Lung (tissue), 12 donors: ENCODE results near the gene PRDX1. TPM values are rescaled to one million over a fixed set of nuclear protein-coding genes. Genes with fewer than 3 reads are reported as not detected.

Source experiments
- ATAC-seq: fragments of 200-7000 bp; cut with Tn5 transposase; one replicate; pipeline ENCODE4 v1.9.1; 2020; ENCODE audit warnings: moderate number of reproducible peaks; ENCODE audit not compliant: insufficient read depth, low FRiP score
- DNase-seq, 3 donors: peaks; one replicate each; pipeline ENCODE4 v3.0.0-alpha.2; 2013 to 2017
- H3K27ac ChIP-seq, 2 donors: one replicate each; pipeline ENCODE4 v1.5.1; 2013; ENCODE audit warnings: mild to moderate bottlenecking in 2 of 2, moderate library complexity in 2 of 2, control low read depth in 1 of 2, inconsistent platforms in 1 of 2, low read depth in 1 of 2, low read length in 1 of 2
- H3K27me3 ChIP-seq, 3 donors: one replicate each; pipeline ENCODE4 v1.5.1; 2013; ENCODE audit warnings: low read length in 2 of 3; ENCODE audit not compliant: control insufficient read depth in 3 of 3, insufficient read depth in 3 of 3
- H3K36me3 ChIP-seq, 4 donors: one replicate each; pipeline ENCODE4 v1.5.1; 2013; ENCODE audit warnings: low read length in 4 of 4, mild to moderate bottlenecking in 1 of 4, moderate library complexity in 1 of 4; ENCODE audit not compliant: control insufficient read depth in 4 of 4, insufficient read depth in 4 of 4
- H3K4me1 ChIP-seq, 5 donors: one replicate each; pipeline ENCODE4 v1.5.1; 2013; ENCODE audit warnings: low read length in 5 of 5, mild to moderate bottlenecking in 2 of 5, moderate library complexity in 1 of 5; ENCODE audit not compliant: control insufficient read depth in 5 of 5, insufficient read depth in 5 of 5
- H3K4me3 ChIP-seq: one replicate; pipeline ENCODE4 v1.5.1; 2013; ENCODE audit warnings: mild to moderate bottlenecking, control low read depth, moderate library complexity
- H3K9ac ChIP-seq, 2 donors: one replicate each; pipeline ENCODE4 v1.5.1; 2013; ENCODE audit warnings: low read length in 2 of 2, control low read depth in 1 of 2; ENCODE audit not compliant: insufficient read depth in 1 of 2
- H3K9me3 ChIP-seq, 4 donors: one replicate each; pipeline ENCODE4 v1.5.1; 2013; ENCODE audit warnings: low read length in 3 of 4, mild to moderate bottlenecking in 1 of 4, moderate library complexity in 1 of 4; ENCODE audit not compliant: control insufficient read depth in 4 of 4, insufficient read depth in 3 of 4
- WGBS, 2 donors: extraction: QIAGEN DNeasy Blood & Tissue Kit; methylation state at CpG; one replicate each; pipeline ENCODE4 v1.1.7; 2013; 5-methylcytosine and 5-hydroxymethylcytosine counted together
- polyA plus RNA-seq, 2 donors: library from polyadenylated mRNA; stranded (reverse); fragments of 200-250 nt; gene quantifications; one replicate each; pipeline ENCODE4 v1.2.1, GENCODE V29; 2013
- total RNA-seq, 2 donors: library from RNA; depleted of rRNA in 1 of 2; stranded (reverse); fragments of >200 nt in 1 of 2; gene quantifications; one replicate each; pipeline ENCODE4 v1.2.1, GENCODE V29; 2014 to 2021
- TF ChIP-seq, protein P1 (sequence below): IDR thresholded peaks from 2 replicates; pipeline ENCODE4 v1.5.1; 2012; ENCODE audit warnings: mild to moderate bottlenecking; ENCODE audit errors: control extremely low read depth, extremely low read depth
- donor health status: control.
- donor health status: control.
- donor health status: Bipolar disorder and iron deficiency.
- donor health status: healthy.
- donor health status: DM: yes; HTN: yes; CAD: no.

The PRDX1 gene
- total and polyA plus RNA-seq, 4 donors = 208 to 926 (median 546) TPM

DNA sequence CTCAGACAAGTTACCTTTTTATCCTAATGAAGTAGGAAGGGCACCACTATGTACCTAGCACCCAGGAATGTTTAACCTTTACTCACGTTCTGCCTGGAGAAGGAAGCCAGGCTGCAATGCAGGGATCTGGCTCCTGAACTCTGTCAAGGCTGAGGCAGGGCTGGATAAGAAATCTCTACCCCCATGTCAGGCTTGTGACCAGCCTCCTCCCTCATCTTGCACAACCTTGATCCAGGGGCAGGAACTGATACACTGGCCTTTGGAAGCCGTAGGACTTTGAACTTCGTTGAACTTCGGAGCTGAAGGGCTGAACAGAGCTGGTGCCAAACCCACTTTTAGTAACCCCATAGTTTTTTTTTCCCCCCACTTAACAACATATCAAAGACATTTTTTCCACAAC is 20.9 kb upstream of the PRDX1 start:
- Histone ChIP-seq H3K4me3 (no peak overlapping the region), H3K36me3 (no peaks in the 10 kb centered on the region), H3K4me1 (peaks cover 0 to 7% (median 0%) of the 10 kb centered on the region in 5 donors), H3K9ac (no peak overlapping the region), H3K27ac (peak overlapping the region in 1 of 2 donors; percentile 39), H3K27me3 (no peaks in the 10 kb centered on the region), H3K9me3 (no peaks in the 10 kb centered on the region)
- no peak for DNase-seq
- peak; percentile 52 for ATAC-seq
- TF ChIP-seq, protein P1, sequence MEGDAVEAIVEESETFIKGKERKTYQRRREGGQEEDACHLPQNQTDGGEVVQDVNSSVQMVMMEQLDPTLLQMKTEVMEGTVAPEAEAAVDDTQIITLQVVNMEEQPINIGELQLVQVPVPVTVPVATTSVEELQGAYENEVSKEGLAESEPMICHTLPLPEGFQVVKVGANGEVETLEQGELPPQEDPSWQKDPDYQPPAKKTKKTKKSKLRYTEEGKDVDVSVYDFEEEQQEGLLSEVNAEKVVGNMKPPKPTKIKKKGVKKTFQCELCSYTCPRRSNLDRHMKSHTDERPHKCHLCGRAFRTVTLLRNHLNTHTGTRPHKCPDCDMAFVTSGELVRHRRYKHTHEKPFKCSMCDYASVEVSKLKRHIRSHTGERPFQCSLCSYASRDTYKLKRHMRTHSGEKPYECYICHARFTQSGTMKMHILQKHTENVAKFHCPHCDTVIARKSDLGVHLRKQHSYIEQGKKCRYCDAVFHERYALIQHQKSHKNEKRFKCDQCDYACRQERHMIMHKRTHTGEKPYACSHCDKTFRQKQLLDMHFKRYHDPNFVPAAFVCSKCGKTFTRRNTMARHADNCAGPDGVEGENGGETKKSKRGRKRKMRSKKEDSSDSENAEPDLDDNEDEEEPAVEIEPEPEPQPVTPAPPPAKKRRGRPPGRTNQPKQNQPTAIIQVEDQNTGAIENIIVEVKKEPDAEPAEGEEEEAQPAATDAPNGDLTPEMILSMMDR = no peak
- WGBS, 2 donors = 32 to 45% methylated on average over 4 of the region's 4 CpGs

DNA sequence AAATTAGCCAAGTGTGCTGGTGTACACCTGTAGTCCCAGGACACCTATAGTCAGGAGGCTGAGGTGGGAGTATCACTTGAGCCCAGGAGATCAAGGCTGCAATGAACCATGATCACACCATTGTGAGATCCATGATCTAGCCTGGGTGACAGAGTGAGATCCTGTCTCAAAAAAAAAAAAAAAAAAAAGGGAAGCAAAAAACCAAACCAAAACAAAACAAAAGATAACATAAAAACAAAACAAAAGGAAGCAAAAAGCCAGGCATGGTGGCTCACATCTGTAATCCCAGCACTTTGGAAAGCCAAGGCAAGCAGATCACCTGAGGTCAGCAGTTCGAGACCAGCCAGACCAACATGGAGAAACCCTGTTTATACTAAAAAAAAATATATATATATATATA is 19.5 kb upstream of the PRDX1 start:
- TF ChIP-seq, protein P1 = no peak
- 96 to 97% methylated on average over 1 of the region's 1 CpG for WGBS, 2 donors
- H3K4me1 ChIP-seq = peaks cover 0 to 7% (median 0%) of the 10 kb centered on the region in 5 donors
- H3K4me3 ChIP-seq = no peak overlapping the region
- no peaks in the 10 kb centered on the region for H3K27me3 ChIP-seq
- no peaks in the 10 kb centered on the region for H3K36me3 ChIP-seq
- DNase-seq = no peak
- no peak overlapping the region for H3K27ac ChIP-seq
- ATAC-seq = no peak
- H3K9ac ChIP-seq = no peak overlapping the region
- H3K9me3 ChIP-seq = no peaks in the 10 kb centered on the region

DNA sequence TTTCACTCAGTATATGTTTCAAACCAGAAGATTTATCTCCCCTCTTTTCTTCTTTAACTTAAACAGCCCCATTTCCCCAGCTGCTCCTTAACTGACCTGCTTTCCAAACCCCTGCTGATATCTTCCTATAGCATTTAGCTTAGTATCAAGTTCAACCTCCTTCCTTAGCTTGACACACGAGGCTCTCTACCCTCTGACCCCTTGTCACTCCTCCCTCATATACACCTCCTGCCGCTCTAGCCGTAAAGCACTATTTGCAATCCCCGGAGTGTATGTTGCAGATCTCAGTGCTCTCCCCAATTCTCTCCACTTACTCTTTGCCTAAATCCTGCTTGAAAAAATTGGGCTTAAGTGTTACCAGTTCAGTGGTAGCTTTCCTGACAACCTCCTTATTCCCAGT is 15.2 kb upstream of the PRDX1 start:
- WGBS, 2 donors = 71 to 72% methylated on average over 4 of the region's 4 CpGs
- H3K4me3 ChIP-seq = no peak overlapping the region
- H3K27ac ChIP-seq = no peak overlapping the region
- no peaks in the 10 kb centered on the region for H3K4me1 ChIP-seq
- H3K36me3 ChIP-seq = no peaks in the 10 kb centered on the region
- TF ChIP-seq, protein P1 = no peak
- DNase-seq = no peak
- H3K9me3 ChIP-seq = no peaks in the 10 kb centered on the region
- no peak for ATAC-seq
- no peaks in the 10 kb centered on the region for H3K27me3 ChIP-seq
- H3K9ac ChIP-seq = no peak overlapping the region
